Right forelimb (tissue), 1 donor: ENCODE data around the gene ZBTB42.

Experiments used
- DNase-seq: peaks from one replicate; pipeline ENCODE4 v3.0.0-alpha.2; 2018

Gene ZBTB42

DNA sequence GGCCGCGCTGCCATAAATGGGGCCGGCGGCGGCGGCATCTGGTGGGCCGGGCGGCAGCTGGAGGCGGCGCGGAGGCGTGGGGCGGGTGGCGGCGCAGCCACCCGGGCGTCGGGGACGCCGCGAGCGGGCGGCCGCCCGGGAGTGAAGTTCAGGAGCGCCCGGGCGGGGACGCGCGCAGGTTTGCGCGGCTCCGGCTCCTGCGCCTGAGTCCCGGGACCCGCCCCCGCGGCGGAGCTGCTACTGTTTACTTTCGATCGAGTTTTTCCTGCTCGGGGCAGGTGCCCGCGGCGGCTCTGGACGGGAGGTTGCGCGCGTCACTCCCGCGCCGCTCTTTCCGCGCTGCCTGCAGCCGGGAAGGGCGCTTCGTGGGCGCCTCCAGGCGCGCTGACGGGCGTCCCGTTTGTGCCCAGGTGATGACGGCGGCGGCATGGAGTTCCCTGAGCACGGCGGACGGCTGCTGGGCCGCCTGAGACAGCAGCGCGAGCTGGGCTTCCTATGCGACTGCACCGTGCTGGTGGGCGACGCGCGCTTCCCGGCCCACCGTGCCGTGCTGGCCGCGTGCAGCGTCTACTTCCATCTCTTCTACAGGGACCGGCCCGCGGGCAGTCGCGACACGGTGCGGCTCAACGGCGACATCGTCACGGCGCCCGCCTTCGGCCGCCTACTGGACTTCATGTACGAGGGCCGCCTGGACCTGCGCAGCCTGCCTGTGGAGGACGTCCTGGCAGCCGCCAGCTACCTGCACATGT, at the start of gene ZBTB42:
Gene ZBTB42, plus strand, starts transcription at position 331 of the 749 bp plus-strand sequence. Its CDS starts 97 bp downstream, at position 428.
- DNase-seq, result peak; percentile 73

- no peak for DNase-seq
Observed at GRCh38 chr14:104751539-104752422, 49.1 kb upstream of the ZBTB42 start.

DNA sequence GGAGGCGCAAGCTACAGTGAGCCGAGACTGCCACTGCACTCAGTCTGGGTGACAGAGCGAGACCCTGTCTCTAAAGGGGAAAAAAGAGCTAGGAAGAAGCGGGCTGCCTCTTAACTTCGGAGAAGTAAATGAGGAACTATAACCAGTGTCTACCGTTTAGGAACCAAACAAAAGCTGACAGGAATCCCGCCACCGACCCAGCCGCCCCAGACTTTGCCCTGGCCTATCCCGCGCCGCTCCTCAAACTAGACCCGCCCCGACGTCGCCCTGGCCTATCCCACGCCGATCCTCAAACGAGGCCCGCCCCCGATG, 48.5 kb upstream of the ZBTB42 start:
- DNase-seq, result no peak

DNA sequence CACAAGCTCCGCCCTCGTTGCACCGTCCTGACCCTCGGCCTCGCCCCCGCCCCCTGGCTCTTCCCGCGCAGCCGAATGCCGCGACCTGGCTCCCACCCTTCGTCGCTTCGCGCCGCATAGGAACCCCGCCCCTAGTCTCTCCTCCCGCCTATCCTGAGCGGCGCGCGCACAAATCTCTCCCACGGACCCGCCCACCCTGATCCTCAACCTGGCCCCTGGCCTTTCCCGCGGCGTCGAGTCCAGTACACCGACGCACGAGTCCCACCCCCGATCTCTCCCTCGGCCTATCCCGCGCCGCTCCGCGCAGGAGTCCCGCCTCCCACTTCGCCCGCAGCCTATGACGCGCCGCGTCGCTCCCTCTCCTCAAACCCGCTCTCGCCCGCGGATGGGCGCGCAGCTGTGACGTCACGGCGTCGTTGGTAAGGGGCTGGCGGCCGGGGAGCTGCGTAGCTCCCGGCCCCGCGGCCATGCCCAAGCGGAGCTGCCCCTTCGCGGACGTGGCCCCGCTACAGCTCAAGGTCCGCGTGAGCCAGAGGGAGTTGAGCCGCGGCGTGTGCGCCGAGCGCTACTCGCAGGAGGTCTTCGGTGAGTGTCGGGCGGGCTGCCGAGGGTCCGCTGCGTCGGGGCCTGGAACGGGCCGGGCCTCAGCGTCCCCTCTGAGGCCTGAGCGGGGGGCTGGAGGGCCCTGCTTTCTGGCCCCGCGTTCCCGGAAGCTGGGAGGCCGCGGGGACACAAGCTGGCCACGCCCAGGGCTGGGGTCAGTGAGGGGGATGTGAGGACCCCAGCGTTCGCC, 48.0 kb upstream of the ZBTB42 start, which contains the start of gene SIVA1:
Gene SIVA1, plus strand, starts transcription at position 413 of the 793 bp plus-strand sequence. Its CDS starts 55 bp downstream, at position 468.
- peak; percentile 99 for DNase-seq

DNA sequence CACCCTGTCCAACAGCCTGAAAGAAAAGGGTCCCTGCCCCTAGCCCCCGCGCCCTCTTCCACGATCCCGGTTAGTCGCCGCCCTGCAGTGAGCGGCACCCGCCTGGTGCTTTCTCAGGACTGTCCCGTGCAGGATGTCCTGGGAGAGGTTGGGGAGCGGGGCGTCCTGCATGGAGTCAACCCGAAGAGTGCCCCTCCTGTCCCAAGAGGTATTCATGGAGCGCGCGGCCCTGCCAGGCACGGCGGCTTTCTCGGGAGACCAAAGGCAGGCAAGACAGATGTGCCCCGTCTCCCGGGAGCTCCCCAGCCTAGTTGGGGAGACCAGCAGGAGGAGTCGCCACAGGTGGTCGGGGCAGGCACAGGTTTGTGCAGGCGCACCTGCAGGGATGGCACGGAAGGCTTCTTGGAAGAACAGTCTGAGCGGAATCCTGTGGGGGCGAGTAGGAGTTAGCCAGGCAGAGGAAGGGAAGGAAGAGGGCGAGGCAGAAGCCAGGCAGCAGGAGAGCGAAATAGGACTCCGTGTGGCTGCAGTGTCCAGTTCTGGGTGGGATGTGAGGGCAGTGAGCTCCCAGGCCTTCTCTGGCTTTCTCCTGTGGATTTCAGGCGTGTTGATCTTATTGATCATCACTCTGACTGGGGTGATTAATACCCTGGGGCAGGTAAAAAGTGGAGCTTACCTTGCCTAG, 47.2 kb upstream of the ZBTB42 start:
- no peak for DNase-seq

DNA sequence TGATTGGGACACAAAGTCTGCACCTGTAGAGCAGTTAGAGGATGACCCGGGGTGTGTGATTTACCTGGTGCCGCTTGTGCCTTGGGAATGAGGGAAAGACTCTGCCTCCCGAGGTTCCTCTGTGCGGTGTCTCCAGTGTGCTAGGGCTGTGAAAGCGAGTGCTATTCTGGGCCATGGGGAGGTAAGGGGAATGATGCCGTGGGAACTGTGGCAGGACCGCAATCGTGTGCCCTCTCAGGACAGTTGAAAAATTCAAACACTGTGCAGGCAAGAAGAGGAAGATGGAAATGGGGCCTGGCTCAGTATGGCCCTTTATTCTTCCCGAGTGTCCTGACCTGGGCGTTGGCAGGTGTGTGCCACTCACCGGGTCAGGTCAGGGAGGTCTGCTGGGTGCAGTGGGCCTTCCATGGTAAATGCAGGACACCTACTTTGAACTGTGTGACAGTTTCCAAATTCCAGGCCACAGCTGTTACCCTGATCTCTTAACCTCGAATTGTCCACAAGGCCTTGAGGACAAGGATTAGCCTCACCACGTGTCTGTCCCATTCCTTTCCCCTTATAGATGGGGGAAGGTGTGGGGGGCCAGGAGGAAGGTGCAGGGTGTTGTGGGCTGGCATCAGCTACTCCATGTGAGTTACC, 46.6 kb upstream of the ZBTB42 start:
- no peak for DNase-seq

GRCh38 chr14:104755621-104756020, 45.3 kb upstream of the ZBTB42 start:
- DNase-seq, result no peak

DNA sequence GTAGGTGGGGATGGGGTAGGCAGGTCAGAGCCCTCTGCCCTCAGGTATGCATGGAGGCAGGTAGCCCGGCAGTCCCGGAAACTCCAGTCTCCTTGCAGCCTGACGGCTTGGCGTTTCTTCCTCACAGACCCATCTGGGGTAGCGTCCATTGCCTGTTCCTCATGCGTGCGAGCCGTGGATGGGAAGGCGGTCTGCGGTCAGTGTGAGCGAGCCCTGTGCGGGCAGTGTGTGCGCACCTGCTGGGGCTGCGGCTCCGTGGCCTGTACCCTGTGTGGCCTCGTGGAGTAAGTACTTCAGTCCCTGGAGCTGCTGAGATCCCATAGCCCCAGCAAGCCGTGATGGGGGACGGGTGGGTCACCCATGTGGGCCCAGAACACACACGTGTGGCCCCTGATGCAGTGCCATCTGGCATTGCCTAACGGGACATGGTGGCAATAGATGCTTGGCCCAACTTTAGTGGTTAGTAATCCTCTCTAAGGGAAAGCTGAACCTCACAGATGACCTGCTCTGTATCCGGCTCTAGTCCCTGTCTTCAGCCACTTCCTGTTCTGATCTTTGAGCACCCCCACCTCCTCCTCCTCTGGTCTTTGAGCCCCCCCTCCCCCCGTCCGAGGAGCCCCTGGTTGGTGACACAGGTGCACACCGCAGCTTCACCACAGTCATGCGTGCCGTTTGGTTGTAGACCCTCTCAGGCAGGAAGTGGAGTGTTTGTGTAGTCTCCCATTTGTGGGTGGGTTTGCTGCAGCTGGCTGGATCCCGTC, 44.2 kb upstream of the ZBTB42 start:
- DNase-seq, result no peak

DNA sequence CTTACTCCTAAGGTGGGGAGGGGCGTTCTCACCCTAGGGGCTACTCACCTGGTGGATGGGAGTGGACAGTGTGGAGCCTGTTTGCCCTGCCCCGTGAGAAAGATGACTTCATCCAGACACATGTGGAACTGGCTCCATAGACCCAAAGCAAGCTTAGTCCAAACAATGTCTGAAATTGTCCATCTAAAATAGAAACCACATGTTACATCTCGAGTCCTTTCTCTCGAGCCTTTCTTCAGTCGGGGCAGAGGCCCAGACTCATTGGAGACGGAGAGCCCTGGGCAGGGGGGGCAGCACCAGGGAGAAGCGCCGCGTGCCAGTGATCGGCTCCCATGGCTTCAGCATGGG, 43.7 kb upstream of the ZBTB42 start:
- no peak for DNase-seq

- no peak for DNase-seq
Observed at GRCh38 chr14:104757681-104758392, 43.1 kb upstream of the ZBTB42 start.

GRCh38 chr14:104758981-104759969, 41.6 kb upstream of the ZBTB42 start:
- no peak for DNase-seq

DNA sequence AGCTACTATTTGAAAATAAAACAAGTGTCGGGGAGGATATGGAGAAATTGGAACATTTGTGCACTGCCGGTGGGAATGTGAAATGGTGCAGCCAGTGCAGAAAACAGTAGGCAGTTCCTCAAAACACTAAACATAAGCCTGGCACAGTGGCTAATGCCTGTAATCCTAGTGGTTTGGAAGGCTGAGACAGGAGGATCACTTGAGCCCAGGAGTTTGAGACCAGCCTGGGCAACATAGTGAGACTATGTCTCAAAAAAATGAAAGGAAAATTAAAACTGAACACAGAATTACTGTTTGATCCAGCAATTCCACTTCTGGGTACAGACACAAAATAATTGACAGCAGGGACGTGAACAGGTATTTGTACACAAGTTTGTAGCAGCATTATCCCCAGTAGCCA, 35.4 kb upstream of the ZBTB42 start:
- no peak for DNase-seq

GRCh38 chr14:104766256-104766862, 34.5 kb upstream of the ZBTB42 start:
- DNase-seq, result no peak

GRCh38 chr14:104766863-104767633, 33.9 kb upstream of the ZBTB42 start:
- DNase-seq, result no peak

DNA sequence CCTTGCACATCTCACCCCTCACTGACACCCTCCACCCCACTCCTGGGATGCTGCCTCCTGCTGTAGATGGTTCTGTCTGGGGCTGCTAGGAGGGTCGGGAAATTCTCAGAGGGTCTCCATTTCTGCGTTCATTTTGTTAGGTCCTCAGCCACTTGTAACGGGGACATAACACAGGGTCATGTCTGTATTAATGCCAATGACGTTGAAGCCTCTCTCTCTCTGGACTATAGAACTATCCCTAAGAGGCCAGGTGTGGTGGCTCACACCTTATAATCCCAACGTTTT, 33.3 kb upstream of the ZBTB42 start:
- no peak for DNase-seq

DNA sequence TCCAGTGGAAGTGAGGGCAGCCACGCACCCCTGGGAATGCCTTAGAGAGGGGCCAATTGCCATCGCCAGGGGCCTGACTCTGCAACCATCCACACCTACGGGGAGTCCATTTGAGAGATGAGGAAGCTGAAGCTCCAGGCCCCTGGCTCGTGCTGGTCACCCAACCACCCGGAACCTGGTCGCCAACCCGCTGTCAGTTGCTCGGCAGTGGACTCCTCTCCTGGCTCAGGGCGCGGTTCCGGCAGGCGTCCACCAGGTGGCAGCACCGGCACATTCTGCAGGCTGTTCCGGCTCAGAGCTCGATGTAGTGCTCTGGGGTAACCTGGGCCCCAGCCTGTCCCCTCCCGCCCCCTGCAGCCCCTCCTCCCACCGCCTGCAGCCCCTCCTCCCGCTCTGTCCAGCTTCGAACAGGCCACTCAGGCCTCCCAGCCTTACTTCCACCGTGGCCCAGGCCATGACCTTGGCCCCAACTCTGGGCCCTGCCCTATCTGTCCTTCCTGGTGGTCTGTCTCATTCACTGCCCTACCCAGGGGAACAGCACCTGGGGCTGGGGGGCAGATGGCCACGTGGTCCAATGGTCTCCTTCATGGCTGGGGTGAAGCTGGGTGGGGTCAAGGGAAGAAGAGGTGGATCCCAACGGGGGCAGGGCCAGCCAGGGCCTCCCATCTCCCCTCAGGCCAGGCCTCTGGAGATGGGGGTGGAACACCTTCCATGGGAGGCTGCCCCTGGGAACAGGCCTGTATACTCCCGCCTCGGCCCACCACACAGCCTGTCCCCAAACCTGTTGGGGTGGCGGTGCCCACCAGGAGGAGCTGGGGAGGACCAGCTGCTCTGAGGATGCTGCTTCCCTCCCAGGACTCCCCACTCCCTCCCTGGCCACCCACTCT, 32.2 kb upstream of the ZBTB42 start:
- DNase-seq, result peak; percentile 96

DNA sequence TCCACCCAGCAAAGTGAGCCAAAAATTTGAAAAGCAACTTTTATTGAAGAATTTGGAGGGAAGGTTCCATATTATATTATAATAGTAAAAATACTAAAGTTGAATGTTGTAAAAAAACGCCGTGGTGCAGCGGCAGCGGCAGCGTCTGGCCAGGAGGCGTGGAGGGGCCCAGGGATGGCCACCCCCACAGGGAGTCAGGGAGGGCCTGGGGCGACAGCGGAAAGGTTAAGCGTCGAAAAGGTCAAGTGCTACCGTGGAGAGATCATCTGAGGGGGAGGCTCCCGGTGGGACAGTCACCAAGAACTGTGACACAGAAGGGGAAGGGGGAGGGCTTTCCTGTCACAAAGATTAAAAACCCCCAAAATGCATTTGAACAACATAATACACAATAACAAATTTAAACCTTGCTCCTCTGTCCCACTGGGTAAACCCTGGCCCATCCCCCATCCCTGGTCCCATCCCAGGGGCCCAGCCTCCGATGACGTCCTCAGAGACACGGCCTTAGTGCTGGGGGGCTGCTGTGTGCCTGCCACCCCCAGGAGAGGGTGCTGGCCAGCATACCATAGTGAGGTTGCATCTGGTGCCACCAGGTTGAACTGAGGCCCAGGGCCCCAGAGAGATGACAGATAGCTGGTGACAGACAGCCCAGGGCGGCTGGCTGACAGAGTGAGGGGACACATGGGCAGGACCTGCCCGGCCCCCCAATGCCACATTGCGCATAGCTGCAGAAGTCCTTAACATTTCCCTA, 31.4 kb upstream of the ZBTB42 start:
- DNase-seq, result no peak
